ENCODE measurements around the gene HSD17B8. TPM values are rescaled to one million over a fixed set of nuclear protein-coding genes. Genes with fewer than 3 reads are reported as not detected.

The HSD17B8 gene
- total and polyA plus RNA-seq, 2 donors (not counting 1 experiment from before 2014, with no cell fraction given), result 10.8 to 25.5 TPM

DNA sequence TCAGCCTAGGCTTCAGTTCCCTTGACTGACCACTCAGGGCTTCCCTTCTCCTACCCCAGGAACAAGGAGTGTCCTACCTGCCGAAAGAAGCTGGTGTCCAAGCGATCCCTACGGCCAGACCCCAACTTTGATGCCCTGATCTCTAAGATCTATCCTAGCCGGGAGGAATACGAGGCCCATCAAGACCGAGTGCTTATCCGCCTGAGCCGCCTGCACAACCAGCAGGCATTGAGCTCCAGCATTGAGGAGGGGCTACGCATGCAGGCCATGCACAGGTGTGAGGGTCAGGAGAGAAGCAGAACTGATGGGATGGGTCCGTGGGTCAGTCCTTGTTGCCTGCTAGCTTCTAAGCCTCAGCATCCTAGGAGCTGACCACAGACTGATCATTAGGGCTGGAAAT is 5.4 kb downstream of the HSD17B8 start:
- no peak overlapping the region for H3K9ac ChIP-seq (ENCODE audit: low read length)
- H3K9me3 ChIP-seq (ENCODE audit: control extremely low read depth in 1 of 3, control insufficient read depth in 2 of 3, insufficient read depth in 1 of 3, low read length in 2 of 3), result peaks cover 0 to 8% (median 0%) of the 10 kb centered on the region in 3 donors
- no peak for DNase-seq
- no peak for ATAC-seq (ENCODE audit: low read depth)
- ChIA-PET CTCF (interaction anchor here (1.2 to 3.0 kb wide), 3 partner anchors 13 to 193 kb away, joined by 3 to 14 read pairs (median 3); no protein-coding TSS in a partner anchor), POLR2A (interaction anchor here (0.7 to 1.6 kb wide), 2 partner anchors 10 to 201 kb away, joined by 3 to 5 read pairs; no protein-coding TSS in a partner anchor)
- H3K4me3 ChIP-seq (ENCODE audit: control extremely low read depth in 1 of 5, extremely low read depth in 1 of 5, insufficient read depth in 1 of 5, low read depth in 2 of 5, low read length in 4 of 5), result no peak overlapping the region
- H3K27ac ChIP-seq (ENCODE audit: low read length in 2 of 2), result no peak overlapping the region
- H3K27me3 ChIP-seq (replicated peaks in 1 of 4; ENCODE audit: control extremely low read depth in 1 of 4, control insufficient read depth in 3 of 4, insufficient read depth in 4 of 4, low read length in 3 of 4), result peaks cover 0 to 24% (median 11%) of the 10 kb centered on the region in 4 experiments
- H3K4me3 Mint-ChIP-seq, result peak overlapping the region; percentile 88
- 96% methylated on average over 10 of the region's 10 CpGs for WGBS (ENCODE audit: insufficient coverage)
- H3K9me3 Mint-ChIP-seq (ENCODE audit: insufficient read depth), result no peaks in the 10 kb centered on the region
- H3K4me1 Mint-ChIP-seq, result peaks cover 40% of the 10 kb centered on the region
- no peak overlapping the region for H3K4me2 ChIP-seq (replicated peaks; ENCODE audit: low read depth, low read length, poor library complexity, severe bottlenecking)
- peaks cover 30 to 39% of the 10 kb centered on the region in 2 donors for H3K4me1 ChIP-seq (ENCODE audit: control insufficient read depth in 2 of 2, insufficient read depth in 2 of 2, low read length in 2 of 2)
- H3K36me3 ChIP-seq (replicated peaks in 1 of 2; ENCODE audit: control extremely low read depth in 1 of 2, control insufficient read depth in 1 of 2, extremely low read depth in 1 of 2, insufficient read depth in 2 of 2, low read length in 1 of 2), result peaks cover 0 to 20% of the 10 kb centered on the region in 2 experiments
- H4K20me1 ChIP-seq (ENCODE audit: control insufficient read depth, insufficient read depth, low read length, poor library complexity, severe bottlenecking), result no peaks in the 10 kb centered on the region
- peaks cover 12% of the 10 kb centered on the region for H3K79me2 ChIP-seq (ENCODE audit: control insufficient read depth, insufficient read depth, low read length)
- peaks cover 20% of the 10 kb centered on the region for H3K27me3 Mint-ChIP-seq
- no peak overlapping the region for H3K27ac Mint-ChIP-seq
- H2AFZ ChIP-seq (ENCODE audit: insufficient read depth, low read depth, low read length, poor library complexity, severe bottlenecking), result no peak overlapping the region
- intact Hi-C loops (cut with micrococcal nuclease), result loop anchor here (2.0 to 10.0 kb wide), 2 partner anchors 17 to 1235 kb away; partner anchors contain the start of genes COL11A2 and DXO
- no peak for TF ChIP-seq EZH2 (IDR thresholded peaks at IDR 0.05; ENCODE audit: borderline replicate concordance, insufficient read depth, low read depth, low read length, poor library complexity, severe bottlenecking)
- TF ChIP-seq CTCF (IDR thresholded peaks at IDR 0.05), result no peak

- H3K27ac Mint-ChIP-seq, result no peak overlapping the region
- H3K4me3 ChIP-seq (ENCODE audit: control extremely low read depth in 1 of 5, extremely low read depth in 1 of 5, insufficient read depth in 1 of 5, low read depth in 2 of 5, low read length in 4 of 5), result no peak overlapping the region
- no peak for TF ChIP-seq EZH2 (IDR thresholded peaks at IDR 0.05; ENCODE audit: borderline replicate concordance, insufficient read depth, low read depth, low read length, poor library complexity, severe bottlenecking)
- TF ChIP-seq CTCF (IDR thresholded peaks at IDR 0.05), result no peak
- ChIA-PET POLR2A (no interaction called here), CTCF (interaction anchor here (1.2 kb wide), 1 partner anchor 37 kb away, joined by 3 read pairs; no protein-coding TSS in a partner anchor)
- H4K20me1 ChIP-seq (ENCODE audit: control insufficient read depth, insufficient read depth, low read length, poor library complexity, severe bottlenecking), result no peaks in the 10 kb centered on the region
- H3K4me2 ChIP-seq (replicated peaks; ENCODE audit: low read depth, low read length, poor library complexity, severe bottlenecking), result no peak overlapping the region
- no peak overlapping the region for H3K4me3 Mint-ChIP-seq
- peaks cover 0 to 29% (median 11%) of the 10 kb centered on the region in 4 experiments for H3K27me3 ChIP-seq (replicated peaks in 1 of 4; ENCODE audit: control extremely low read depth in 1 of 4, control insufficient read depth in 3 of 4, insufficient read depth in 4 of 4, low read length in 3 of 4)
- no peaks in the 10 kb centered on the region for H3K9me3 Mint-ChIP-seq (ENCODE audit: insufficient read depth)
- WGBS (ENCODE audit: insufficient coverage), result 92% methylated on average over 11 of the region's 17 CpGs
- peaks cover 26 to 32% of the 10 kb centered on the region in 2 donors for H3K4me1 ChIP-seq (ENCODE audit: control insufficient read depth in 2 of 2, insufficient read depth in 2 of 2, low read length in 2 of 2)
- peaks cover 0 to 20% of the 10 kb centered on the region in 2 experiments for H3K36me3 ChIP-seq (replicated peaks in 1 of 2; ENCODE audit: control extremely low read depth in 1 of 2, control insufficient read depth in 1 of 2, extremely low read depth in 1 of 2, insufficient read depth in 2 of 2, low read length in 1 of 2)
- no peak overlapping the region for H2AFZ ChIP-seq (ENCODE audit: insufficient read depth, low read depth, low read length, poor library complexity, severe bottlenecking)
- no peak for ATAC-seq (ENCODE audit: low read depth)
- no peak overlapping the region for H3K27ac ChIP-seq (ENCODE audit: low read length in 2 of 2)
- intact Hi-C loops (cut with micrococcal nuclease), result no loop called here
- DNase-seq, result no peak
- H3K4me1 Mint-ChIP-seq, result peaks cover 32% of the 10 kb centered on the region
- H3K79me2 ChIP-seq (ENCODE audit: control insufficient read depth, insufficient read depth, low read length), result peaks cover 12% of the 10 kb centered on the region
- H3K9ac ChIP-seq (ENCODE audit: low read length), result no peak overlapping the region
- H3K9me3 ChIP-seq (ENCODE audit: control extremely low read depth in 1 of 3, control insufficient read depth in 2 of 3, insufficient read depth in 1 of 3, low read length in 2 of 3), result peaks cover 0 to 8% (median 0%) of the 10 kb centered on the region in 3 donors
- H3K27me3 Mint-ChIP-seq, result peaks cover 25% of the 10 kb centered on the region
Measured at GRCh38 chr6:33211136-33211535, 6.7 kb downstream of the HSD17B8 start.

Measured in B cell (primary cell).